H9 (cell line): Measurements from ENCODE around the gene MAP3K21. TPM values are rescaled to one million over a fixed set of nuclear protein-coding genes. Genes with fewer than 3 reads are reported as not detected.

ENCODE experiments used
- DNase-seq: peaks from one replicate; pipeline ENCODE4 v3.0.0-alpha.2; 2017
- H2AFZ ChIP-seq: one replicate; pipeline ENCODE4 v1.6.1; 2013; ENCODE audit warnings: mild to moderate bottlenecking, low read length, control low read depth, moderate library complexity
- H2AK5ac ChIP-seq: 2 replicates; pipeline ENCODE4 v1.6.1; 2013; ENCODE audit warnings: low read length, control low read depth, mixed read lengths; ENCODE audit not compliant: insufficient read length
- H2BK120ac ChIP-seq: one replicate; pipeline ENCODE4 v1.6.1; 2013; ENCODE audit warnings: low read depth, mild to moderate bottlenecking, low read length, control low read depth, inconsistent platforms; ENCODE audit not compliant: poor library complexity, severe bottlenecking
- H2BK12ac ChIP-seq: 2 replicates; pipeline ENCODE4 v1.6.1; 2013; ENCODE audit warnings: low read length, control low read depth, mixed read lengths, low read depth; ENCODE audit not compliant: insufficient read length
- H2BK15ac ChIP-seq: 2 replicates; pipeline ENCODE4 v1.6.1; 2013; ENCODE audit warnings: low read depth, low read length, control low read depth
- H2BK20ac ChIP-seq: one replicate; pipeline ENCODE4 v1.6.1; 2013; ENCODE audit warnings: low read depth, mild to moderate bottlenecking, low read length, control low read depth, inconsistent platforms; ENCODE audit not compliant: poor library complexity, severe bottlenecking
- H2BK5ac ChIP-seq: 2 replicates; pipeline ENCODE4 v1.6.1; 2013; ENCODE audit warnings: low read length, control low read depth, mixed read lengths; ENCODE audit not compliant: insufficient read length
- H3K14ac ChIP-seq: 2 replicates; pipeline ENCODE4 v1.6.1; 2013; ENCODE audit warnings: low read length, control low read depth; ENCODE audit not compliant: insufficient read depth
- H3K18ac ChIP-seq: 2 replicates; pipeline ENCODE4 v1.6.1; 2013; ENCODE audit warnings: low read depth, mild to moderate bottlenecking, mixed read lengths, low read length, control low read depth; ENCODE audit not compliant: insufficient read length
- H3K23ac ChIP-seq: 2 replicates; pipeline ENCODE4 v1.6.1; 2013; ENCODE audit warnings: low read length, control low read depth, mixed read lengths, low read depth; ENCODE audit not compliant: insufficient read length
- H3K23me2 ChIP-seq: 2 replicates; pipeline ENCODE4 v1.6.1; 2013; ENCODE audit warnings: low read depth, mild to moderate bottlenecking, mixed read lengths, low read length, control low read depth; ENCODE audit not compliant: insufficient read length, poor library complexity, severe bottlenecking
- H3K27ac ChIP-seq: 2 replicates; pipeline ENCODE4 v1.5.1; 2013; ENCODE audit warnings: low read length, control low read depth, mixed read lengths, low read depth; ENCODE audit not compliant: insufficient read length
- H3K27me3 ChIP-seq: 2 replicates; pipeline ENCODE4 v1.6.1; 2013; ENCODE audit warnings: low read length, control low read depth, inconsistent platforms; ENCODE audit not compliant: insufficient read depth
- H3K4ac ChIP-seq: 2 replicates; pipeline ENCODE4 v1.6.1; 2013; ENCODE audit warnings: low read depth, mild to moderate bottlenecking, control low read depth, inconsistent platforms, low read length, moderate library complexity
- H3K4me1 ChIP-seq: 2 replicates; pipeline ENCODE4 v1.6.1; 2013; ENCODE audit warnings: low read length, control low read depth, inconsistent platforms; ENCODE audit not compliant: insufficient read depth
- H3K4me2 ChIP-seq: 2 replicates; pipeline ENCODE4 v1.6.1; 2013; ENCODE audit warnings: low read length, control low read depth, mixed read lengths; ENCODE audit not compliant: insufficient read length, insufficient read depth
- H3K56ac ChIP-seq: 2 replicates; pipeline ENCODE4 v1.6.1; 2013; ENCODE audit warnings: low read depth, mild to moderate bottlenecking, mixed read lengths, low read length, control low read depth; ENCODE audit not compliant: insufficient read length
- H3K79me1 ChIP-seq: 2 replicates; pipeline ENCODE4 v1.6.1; 2013; ENCODE audit warnings: low read depth, mild to moderate bottlenecking, moderate library complexity, low read length, control low read depth, inconsistent platforms; ENCODE audit not compliant: insufficient read depth, poor library complexity, severe bottlenecking
- H3K79me2 ChIP-seq: 2 replicates; pipeline ENCODE4 v1.6.1; 2013; ENCODE audit warnings: low read length, control low read depth, inconsistent platforms; ENCODE audit not compliant: insufficient read depth
- H3K9ac ChIP-seq: 2 replicates; pipeline ENCODE4 v1.6.1; 2013; ENCODE audit warnings: low read length, control low read depth, mixed read lengths; ENCODE audit not compliant: insufficient read length; ENCODE audit errors: extremely low read depth
- H3K9me3 ChIP-seq: one replicate; pipeline ENCODE4 v1.6.1; 2013; ENCODE audit warnings: low read depth, low read length, inconsistent platforms; ENCODE audit not compliant: control insufficient read depth
- H3T11ph ChIP-seq: one replicate; pipeline ENCODE4 v1.6.1; 2013; ENCODE audit warnings: mild to moderate bottlenecking, low read length, control low read depth, inconsistent platforms
- H4K20me1 ChIP-seq: one replicate; pipeline ENCODE4 v1.6.1; 2013; ENCODE audit not compliant: control insufficient read depth, insufficient read length, insufficient read depth
- H4K5ac ChIP-seq: 2 replicates; pipeline ENCODE4 v1.6.1; 2013; ENCODE audit warnings: low read depth, mild to moderate bottlenecking, mixed read lengths, low read length, control low read depth; ENCODE audit not compliant: insufficient read length
- H4K8ac ChIP-seq: replicated peaks from 2 replicates; pipeline ENCODE4 v1.6.1; 2013; ENCODE audit warnings: low read length, control low read depth, mixed read lengths, low read depth; ENCODE audit not compliant: insufficient read length
- H4K91ac ChIP-seq: 2 replicates; pipeline ENCODE4 v1.6.1; 2013; ENCODE audit warnings: low read depth, mild to moderate bottlenecking, moderate library complexity, mixed read lengths, low read length, control low read depth; ENCODE audit not compliant: insufficient read length
- H3K27ac Mint-ChIP-seq, 3 experiments: 2 replicates in 2 of 3; 3 replicates in 1 of 3; pipeline ENCODE4 v1.8.0; 2020 to 2021; ENCODE audit warnings: mixed read lengths in 3 of 3, mild to moderate bottlenecking in 1 of 3, moderate library complexity in 1 of 3
- H3K27me3 Mint-ChIP-seq: 2 replicates; pipeline ENCODE4 v1.8.0; 2021; ENCODE audit warnings: low read depth, mild to moderate bottlenecking, moderate library complexity, mixed read lengths
- H3K36me3 Mint-ChIP-seq, 3 experiments: 2 replicates in 2 of 3; 3 replicates in 1 of 3; pipeline ENCODE4 v1.8.0; 2020 to 2021; ENCODE audit warnings: low read depth in 3 of 3, mixed read lengths in 3 of 3; ENCODE audit not compliant: insufficient read depth in 1 of 3
- H3K4me1 Mint-ChIP-seq, 2 experiments: 2 replicates each; pipeline ENCODE4 v1.8.0; 2020; ENCODE audit warnings: mixed read lengths in 2 of 2
- H3K4me3 Mint-ChIP-seq, 2 experiments: 2 replicates in 1 of 2; 3 replicates in 1 of 2; pipeline ENCODE4 v1.8.0; 2020 to 2021; ENCODE audit warnings: mild to moderate bottlenecking in 2 of 2, mixed read lengths in 2 of 2, moderate library complexity in 1 of 2
- H3K9me3 Mint-ChIP-seq, 2 experiments: 2 replicates in 1 of 2; 3 replicates in 1 of 2; pipeline ENCODE4 v1.8.0; 2020; ENCODE audit warnings: mild to moderate bottlenecking in 2 of 2, mixed read lengths in 2 of 2, moderate library complexity in 1 of 2
- WGBS: extraction: QIAGEN DNeasy Blood & Tissue Kit; methylation state at CpG from one replicate; pipeline ENCODE4 v1.1.7; 2013; ENCODE audit warnings: missing lambda C conversion rate, low lambda C conversion rate, mixed read lengths; ENCODE audit not compliant: insufficient read length; ENCODE audit errors: extremely low coverage; 5-methylcytosine and 5-hydroxymethylcytosine counted together
- total RNA-seq: library from RNA; stranded (reverse); gene quantifications from 2 replicates; pipeline ENCODE4 v1.2.1, GENCODE V29; 2021
- TF ChIP-seq, protein P1 (sequence below): fragments of 200-600 bp; sonication (generic); conservative IDR thresholded peaks from 3 replicates; pipeline ENCODE4 v1.8.0; 2021; ENCODE audit warnings: antibody characterized with exemption, mild to moderate bottlenecking

MAP3K21 gene
- total RNA-seq, 1 experiment from 2014 or later, result 11.7 TPM

DNA sequence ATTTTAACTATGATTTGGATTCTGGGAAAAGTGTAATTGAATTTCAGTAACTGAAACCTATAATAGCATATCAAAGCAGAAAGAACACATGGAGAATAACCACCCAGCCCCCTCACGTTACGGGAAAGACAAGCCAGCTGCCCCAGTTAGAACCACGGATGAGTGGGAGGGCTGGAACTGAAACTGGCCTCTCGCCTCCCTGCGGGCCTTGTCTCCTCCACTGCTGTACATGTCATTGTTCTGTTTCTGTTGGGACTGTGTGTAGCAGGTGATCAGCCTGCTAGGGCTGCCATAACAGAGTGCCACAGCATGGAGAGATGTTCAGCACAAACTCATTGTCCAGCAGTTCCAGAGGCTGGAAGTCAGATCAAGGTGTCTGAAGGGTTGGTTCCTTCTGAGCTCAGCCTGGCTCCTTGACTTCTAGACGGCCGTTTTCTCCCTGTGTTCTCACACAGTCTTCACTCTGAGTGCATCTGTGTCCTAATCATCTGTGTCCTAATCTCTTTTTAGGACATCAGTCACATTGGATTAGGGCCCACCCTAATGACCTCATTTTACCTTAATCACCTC is 52.4 kb downstream of the MAP3K21 start:
- Histone ChIP-seq H4K20me1 (no peaks in the 10 kb centered on the region), H2BK120ac (no peak overlapping the region), H3K23ac (no peak overlapping the region), H3K9ac (no peak overlapping the region), H3K23me2 (no peaks in the 10 kb centered on the region), H3K4me2 (no peak overlapping the region), H3K18ac (no peak overlapping the region), H2AK5ac (no peak overlapping the region), H3K79me2 (no peaks in the 10 kb centered on the region), H2BK12ac (no peak overlapping the region), H3K4ac (no peak overlapping the region), H3K4me1 (peaks cover 2% of the 10 kb centered on the region; the same call in 1 of the 2 replicates), H3K14ac (no peak overlapping the region), H4K8ac (no peak overlapping the region), H2BK20ac (no peak overlapping the region), H2BK15ac (no peak overlapping the region), H2BK5ac (no peak overlapping the region), H3K79me1 (no peaks in the 10 kb centered on the region), H4K5ac (no peak overlapping the region), H2AFZ (no peak overlapping the region), H3K56ac (no peak overlapping the region), H3T11ph (no peak overlapping the region), H3K9me3 (peaks cover 12% of the 10 kb centered on the region), H3K27me3 (no peaks in the 10 kb centered on the region), H4K91ac (no peak overlapping the region), H3K27ac (no peak overlapping the region)
- TF ChIP-seq, protein P1, sequence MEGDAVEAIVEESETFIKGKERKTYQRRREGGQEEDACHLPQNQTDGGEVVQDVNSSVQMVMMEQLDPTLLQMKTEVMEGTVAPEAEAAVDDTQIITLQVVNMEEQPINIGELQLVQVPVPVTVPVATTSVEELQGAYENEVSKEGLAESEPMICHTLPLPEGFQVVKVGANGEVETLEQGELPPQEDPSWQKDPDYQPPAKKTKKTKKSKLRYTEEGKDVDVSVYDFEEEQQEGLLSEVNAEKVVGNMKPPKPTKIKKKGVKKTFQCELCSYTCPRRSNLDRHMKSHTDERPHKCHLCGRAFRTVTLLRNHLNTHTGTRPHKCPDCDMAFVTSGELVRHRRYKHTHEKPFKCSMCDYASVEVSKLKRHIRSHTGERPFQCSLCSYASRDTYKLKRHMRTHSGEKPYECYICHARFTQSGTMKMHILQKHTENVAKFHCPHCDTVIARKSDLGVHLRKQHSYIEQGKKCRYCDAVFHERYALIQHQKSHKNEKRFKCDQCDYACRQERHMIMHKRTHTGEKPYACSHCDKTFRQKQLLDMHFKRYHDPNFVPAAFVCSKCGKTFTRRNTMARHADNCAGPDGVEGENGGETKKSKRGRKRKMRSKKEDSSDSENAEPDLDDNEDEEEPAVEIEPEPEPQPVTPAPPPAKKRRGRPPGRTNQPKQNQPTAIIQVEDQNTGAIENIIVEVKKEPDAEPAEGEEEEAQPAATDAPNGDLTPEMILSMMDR, result no peak
- WGBS, result no CpG with 5 or more reads among the region's 7 CpGs
- peaks cover 9 to 11% of the 10 kb centered on the region in 2 experiments for H3K4me1 Mint-ChIP-seq
- H3K27ac Mint-ChIP-seq, result no peak overlapping the region
- H3K36me3 Mint-ChIP-seq, result peaks cover 41 to 49% (median 47%) of the 10 kb centered on the region in 3 experiments
- peaks cover 11 to 13% of the 10 kb centered on the region in 2 experiments for H3K9me3 Mint-ChIP-seq
- no peak overlapping the region for H3K4me3 Mint-ChIP-seq
- H3K27me3 Mint-ChIP-seq, result no peaks in the 10 kb centered on the region
- DNase-seq, result no peak
